SK-N-SH treated with all-trans-retinoic acid at 6 μM for 48 hours (cell line): ENCODE measurements around the gene CMIP.

ENCODE experiments used
- ATAC-seq: fragments of 200-7000 bp; cut with Tn5 transposase; 3 replicates; pipeline ENCODE4 v1.9.1; 2020; ENCODE audit warnings: mild to moderate bottlenecking, moderate library complexity
- ARNTL ChIP-seq: fragments of 450-650 bp; formaldehyde crosslinking; IDR thresholded peaks from 2 replicates; pipeline ENCODE4 v1.5.0; 2020; ENCODE audit warnings: low read depth, mild to moderate bottlenecking, moderate library complexity, borderline replicate concordance
- BACH2 ChIP-seq: fragments of 250-450 bp; sonication (Bioruptor Pico); IDR thresholded peaks from 2 replicates; pipeline ENCODE4 v1.9.0; 2021; ENCODE audit warnings: mild to moderate bottlenecking, borderline replicate concordance
- CREB5 ChIP-seq: fragments of 250-450 bp; sonication (Bioruptor Pico); IDR thresholded peaks from 2 replicates; pipeline ENCODE4 v1.5.1; 2020; ENCODE audit warnings: low read depth, mild to moderate bottlenecking, moderate library complexity
- CSDC2 ChIP-seq: fragments of 250-450 bp; sonication (Bioruptor Pico); IDR thresholded peaks from 2 replicates; pipeline ENCODE4 v1.5.0; 2020; ENCODE audit warnings: mild to moderate bottlenecking, moderate library complexity
- ESRRG ChIP-seq: fragments of 250-450 bp; sonication (Bioruptor Pico); IDR thresholded peaks from 2 replicates; pipeline ENCODE4 v1.6.1; 2021; ENCODE audit warnings: mild to moderate bottlenecking
- GLIS3 ChIP-seq: fragments of 250-450 bp; sonication (Bioruptor Pico); IDR thresholded peaks from 2 replicates; pipeline ENCODE4 v1.5.0; 2020; ENCODE audit warnings: mild to moderate bottlenecking, moderate library complexity
- ISL1 ChIP-seq: fragments of 250-450 bp; sonication (Bioruptor Pico); IDR thresholded peaks from 2 replicates; pipeline ENCODE4 v2.1.2; 2022; ENCODE audit warnings: mild to moderate bottlenecking, moderate library complexity
- PATZ1 ChIP-seq: fragments of 250-450 bp; sonication (Bioruptor Pico); IDR thresholded peaks from 2 replicates; pipeline ENCODE4 v1.8.0; 2020; ENCODE audit warnings: mild to moderate bottlenecking, moderate library complexity, borderline replicate concordance
- PPARA ChIP-seq: fragments of 250-450 bp; sonication (Bioruptor Pico); IDR thresholded peaks from 2 replicates; pipeline ENCODE4 v1.5.0; 2020; ENCODE audit warnings: mild to moderate bottlenecking, borderline replicate concordance
- RARB ChIP-seq: fragments of 250-450 bp; sonication (Bioruptor Pico); IDR thresholded peaks from 2 replicates; pipeline ENCODE4 v1.8.0; 2021; ENCODE audit warnings: mild to moderate bottlenecking, moderate library complexity
- SNAI2 ChIP-seq: fragments of 250-450 bp; sonication (Bioruptor Pico); IDR thresholded peaks from 2 replicates; pipeline ENCODE4 v1.5.0; 2020; ENCODE audit warnings: mild to moderate bottlenecking, moderate library complexity
- TCF4 ChIP-seq: fragments of 250-450 bp; sonication (Bioruptor Pico); IDR thresholded peaks from 2 replicates; pipeline ENCODE4 v1.8.0; 2021; ENCODE audit warnings: mild to moderate bottlenecking, moderate library complexity, borderline replicate concordance
- TOX ChIP-seq: fragments of 250-450 bp; sonication (Bioruptor Pico); IDR thresholded peaks from 2 replicates; pipeline ENCODE4 v1.8.0; 2021; ENCODE audit warnings: mild to moderate bottlenecking, moderate library complexity, borderline replicate concordance
- ZC3H10 ChIP-seq: fragments of 250-450 bp; sonication (Bioruptor Pico); IDR thresholded peaks from 2 replicates; pipeline ENCODE4 v1.5.1; 2021; ENCODE audit warnings: mild to moderate bottlenecking, moderate library complexity
- ZFP3 ChIP-seq: fragments of 250-450 bp; sonication (Bioruptor Pico); IDR thresholded peaks from 2 replicates; pipeline ENCODE4 v1.5.0; 2020; ENCODE audit warnings: mild to moderate bottlenecking, moderate library complexity
- ZNF565 ChIP-seq: fragments of 450-650 bp; formaldehyde crosslinking; conservative IDR thresholded peaks from 2 replicates; pipeline ENCODE4 v1.5.0; 2020; ENCODE audit warnings: low read depth, mild to moderate bottlenecking, moderate library complexity
- ZNF8 ChIP-seq: fragments of 450-650 bp; formaldehyde crosslinking; IDR thresholded peaks from 2 replicates; pipeline ENCODE4 v1.5.0; 2020; ENCODE audit warnings: mild to moderate bottlenecking, moderate library complexity
- TF ChIP-seq, protein P1 (sequence below): fragments of 250-450 bp; sonication (Bioruptor Pico); IDR thresholded peaks from 2 replicates; pipeline ENCODE4 v1.8.0; 2021; ENCODE audit warnings: low read depth, mild to moderate bottlenecking, moderate library complexity, borderline replicate concordance
- TF ChIP-seq, protein P2 (sequence below): fragments of 250-450 bp; sonication (Bioruptor Pico); IDR thresholded peaks from 2 replicates; pipeline ENCODE4 v1.5.1; 2021; ENCODE audit warnings: mild to moderate bottlenecking, moderate library complexity
- TF ChIP-seq, protein P3 (sequence below): fragments of 250-450 bp; sonication (Bioruptor Pico); IDR thresholded peaks from 2 replicates; pipeline ENCODE4 v1.5.0; 2020; ENCODE audit warnings: mild to moderate bottlenecking, moderate library complexity

CMIP gene

DNA sequence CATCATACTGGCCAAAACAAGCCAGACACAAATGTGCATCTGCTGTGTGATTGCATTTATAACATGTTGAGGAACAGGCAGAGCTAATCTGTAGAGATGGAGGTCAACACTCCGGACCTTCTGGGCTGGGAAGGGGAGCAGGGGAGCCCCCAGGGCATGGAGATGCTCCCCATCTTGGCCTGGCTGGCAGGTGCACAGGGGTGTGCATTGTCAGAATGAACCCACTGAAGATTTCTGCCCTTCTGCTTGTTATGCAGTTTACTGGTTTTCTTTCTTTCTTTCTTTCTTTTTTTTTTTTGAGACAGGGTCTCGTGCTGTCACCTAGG lies 146.9 kb downstream of the CMIP start:
- TF ChIP-seq, protein P1, sequence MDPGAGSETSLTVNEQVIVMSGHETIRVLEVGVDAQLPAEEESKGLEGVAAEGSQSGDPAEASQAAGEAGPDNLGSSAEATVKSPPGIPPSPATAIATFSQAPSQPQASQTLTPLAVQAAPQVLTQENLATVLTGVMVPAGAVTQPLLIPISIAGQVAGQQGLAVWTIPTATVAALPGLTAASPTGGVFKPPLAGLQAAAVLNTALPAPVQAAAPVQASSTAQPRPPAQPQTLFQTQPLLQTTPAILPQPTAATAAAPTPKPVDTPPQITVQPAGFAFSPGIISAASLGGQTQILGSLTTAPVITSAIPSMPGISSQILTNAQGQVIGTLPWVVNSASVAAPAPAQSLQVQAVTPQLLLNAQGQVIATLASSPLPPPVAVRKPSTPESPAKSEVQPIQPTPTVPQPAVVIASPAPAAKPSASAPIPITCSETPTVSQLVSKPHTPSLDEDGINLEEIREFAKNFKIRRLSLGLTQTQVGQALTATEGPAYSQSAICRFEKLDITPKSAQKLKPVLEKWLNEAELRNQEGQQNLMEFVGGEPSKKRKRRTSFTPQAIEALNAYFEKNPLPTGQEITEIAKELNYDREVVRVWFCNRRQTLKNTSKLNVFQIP (CRISPR knock-in tag): no peak
- TF ChIP-seq, protein P2, sequence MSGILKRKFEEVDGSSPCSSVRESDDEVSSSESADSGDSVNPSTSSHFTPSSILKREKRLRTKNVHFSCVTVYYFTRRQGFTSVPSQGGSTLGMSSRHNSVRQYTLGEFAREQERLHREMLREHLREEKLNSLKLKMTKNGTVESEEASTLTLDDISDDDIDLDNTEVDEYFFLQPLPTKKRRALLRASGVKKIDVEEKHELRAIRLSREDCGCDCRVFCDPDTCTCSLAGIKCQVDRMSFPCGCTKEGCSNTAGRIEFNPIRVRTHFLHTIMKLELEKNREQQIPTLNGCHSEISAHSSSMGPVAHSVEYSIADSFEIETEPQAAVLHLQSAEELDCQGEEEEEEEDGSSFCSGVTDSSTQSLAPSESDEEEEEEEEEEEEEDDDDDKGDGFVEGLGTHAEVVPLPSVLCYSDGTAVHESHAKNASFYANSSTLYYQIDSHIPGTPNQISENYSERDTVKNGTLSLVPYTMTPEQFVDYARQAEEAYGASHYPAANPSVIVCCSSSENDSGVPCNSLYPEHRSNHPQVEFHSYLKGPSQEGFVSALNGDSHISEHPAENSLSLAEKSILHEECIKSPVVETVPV (CRISPR knock-in tag): no peak
- TF ChIP-seq ARNTL (CRISPR knock-in tag) (no peak), ZNF565 (no peak), RARB (CRISPR knock-in tag) (no peak), TOX (CRISPR knock-in tag) (no peak), ZFP3 (CRISPR knock-in tag) (no peak), TCF4 (no peak), SNAI2 (CRISPR knock-in tag) (no peak)
- ATAC-seq: no peak

DNA sequence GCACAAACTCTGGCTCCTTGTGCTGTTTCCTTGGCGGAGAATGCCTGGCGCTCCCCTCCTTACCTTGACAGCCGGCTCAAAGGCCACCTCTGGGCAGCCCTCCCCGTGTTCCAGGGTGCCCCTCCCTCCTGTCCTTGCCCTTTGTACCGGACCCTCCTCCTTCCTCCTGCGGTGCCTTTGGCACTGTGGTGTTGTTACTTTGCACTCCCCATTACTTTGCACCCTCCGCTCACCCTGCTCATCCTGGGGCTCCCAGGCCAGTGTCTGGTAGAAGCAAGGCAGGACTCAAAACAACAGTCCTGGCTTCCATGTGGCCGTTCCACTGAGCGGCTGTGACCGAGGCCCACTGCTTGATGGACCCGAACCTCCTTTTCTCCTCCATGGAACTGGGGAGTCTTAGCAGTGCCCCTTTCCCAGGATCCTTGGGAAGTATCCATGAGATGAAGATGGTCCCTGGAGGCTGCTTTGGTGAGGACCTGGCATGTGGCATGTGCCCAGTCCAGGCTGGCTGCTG lies 147.8 kb downstream of the CMIP start:
- TF ChIP-seq ARNTL (CRISPR knock-in tag): no peak
- TF ChIP-seq ESRRG (CRISPR knock-in tag): no peak
- TF ChIP-seq, protein P3, sequence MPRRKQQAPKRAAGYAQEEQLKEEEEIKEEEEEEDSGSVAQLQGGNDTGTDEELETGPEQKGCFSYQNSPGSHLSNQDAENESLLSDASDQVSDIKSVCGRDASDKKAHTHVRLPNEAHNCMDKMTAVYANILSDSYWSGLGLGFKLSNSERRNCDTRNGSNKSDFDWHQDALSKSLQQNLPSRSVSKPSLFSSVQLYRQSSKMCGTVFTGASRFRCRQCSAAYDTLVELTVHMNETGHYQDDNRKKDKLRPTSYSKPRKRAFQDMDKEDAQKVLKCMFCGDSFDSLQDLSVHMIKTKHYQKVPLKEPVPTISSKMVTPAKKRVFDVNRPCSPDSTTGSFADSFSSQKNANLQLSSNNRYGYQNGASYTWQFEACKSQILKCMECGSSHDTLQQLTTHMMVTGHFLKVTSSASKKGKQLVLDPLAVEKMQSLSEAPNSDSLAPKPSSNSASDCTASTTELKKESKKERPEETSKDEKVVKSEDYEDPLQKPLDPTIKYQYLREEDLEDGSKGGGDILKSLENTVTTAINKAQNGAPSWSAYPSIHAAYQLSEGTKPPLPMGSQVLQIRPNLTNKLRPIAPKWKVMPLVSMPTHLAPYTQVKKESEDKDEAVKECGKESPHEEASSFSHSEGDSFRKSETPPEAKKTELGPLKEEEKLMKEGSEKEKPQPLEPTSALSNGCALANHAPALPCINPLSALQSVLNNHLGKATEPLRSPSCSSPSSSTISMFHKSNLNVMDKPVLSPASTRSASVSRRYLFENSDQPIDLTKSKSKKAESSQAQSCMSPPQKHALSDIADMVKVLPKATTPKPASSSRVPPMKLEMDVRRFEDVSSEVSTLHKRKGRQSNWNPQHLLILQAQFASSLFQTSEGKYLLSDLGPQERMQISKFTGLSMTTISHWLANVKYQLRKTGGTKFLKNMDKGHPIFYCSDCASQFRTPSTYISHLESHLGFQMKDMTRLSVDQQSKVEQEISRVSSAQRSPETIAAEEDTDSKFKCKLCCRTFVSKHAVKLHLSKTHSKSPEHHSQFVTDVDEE (CRISPR knock-in tag): no peak
- TF ChIP-seq TCF4: no peak
- no peak for TF ChIP-seq CSDC2 (CRISPR knock-in tag)
- no peak for TF ChIP-seq SNAI2 (CRISPR knock-in tag)
- TF ChIP-seq, protein P2 (CRISPR knock-in tag): no peak
- TF ChIP-seq, protein P1 (CRISPR knock-in tag): no peak
- TF ChIP-seq ISL1 (CRISPR knock-in tag): no peak
- TF ChIP-seq PATZ1: no peak
- no peak for TF ChIP-seq PPARA (CRISPR knock-in tag)
- TF ChIP-seq RARB (CRISPR knock-in tag): no peak
- TF ChIP-seq ZFP3 (CRISPR knock-in tag): no peak
- no peak for TF ChIP-seq TOX (CRISPR knock-in tag)
- no peak for TF ChIP-seq GLIS3
- TF ChIP-seq ZNF8: no peak
- no peak for ATAC-seq

GRCh38 chr16:81593481-81593880 lies 148.9 kb downstream of the CMIP start:
- no peak for ATAC-seq
- TF ChIP-seq BACH2 (no peak), TCF4 (no peak), ZNF8 (no peak), GLIS3 (no peak), CREB5 (CRISPR knock-in tag) (no peak), ZC3H10 (no peak), CSDC2 (CRISPR knock-in tag) (no peak), PPARA (CRISPR knock-in tag) (no peak), ISL1 (CRISPR knock-in tag) (no peak), ARNTL (CRISPR knock-in tag) (no peak), TOX (CRISPR knock-in tag) (no peak), ESRRG (CRISPR knock-in tag) (no peak)
- TF ChIP-seq, protein P1 (CRISPR knock-in tag): no peak
- TF ChIP-seq, protein P2 (CRISPR knock-in tag): no peak
